GM23248 (cell line): ENCODE data around the gene PSMA7.

Experiments
- EZH2 ChIP-seq: fragments of 200-600 bp; sonication (generic); IDR thresholded peaks from 2 replicates; pipeline ENCODE4 v1.6.1; 2018; ENCODE audit warnings: antibody characterized with exemption, mild to moderate bottlenecking; ENCODE audit not compliant: insufficient read depth, poor library complexity, severe bottlenecking
- EZH2phosphoT487 ChIP-seq: fragments of 200-600 bp; sonication (generic); IDR thresholded peaks from 2 replicates; pipeline ENCODE4 v1.6.1; 2018; ENCODE audit warnings: antibody characterized with exemption, moderate library complexity, mild to moderate bottlenecking, low read depth; ENCODE audit not compliant: insufficient read depth

- TF ChIP-seq EZH2: no peak
- no peak for TF ChIP-seq EZH2phosphoT487
These were observed 31.0 kb upstream of the PSMA7 start for GRCh38 chr20:62174021-62174804.
